Naive B cell (primary cell): ENCODE results near the gene CCL5. TPM values are rescaled to one million over a fixed set of nuclear protein-coding genes. Genes with fewer than 3 reads are reported as not detected.
"Not testable (repeated sequence)": the region's sequence is repeated elsewhere in the genome, so short reads cannot be mapped to it uniquely, and the experiment has no call there.

Experiments
- ATAC-seq, 2 donors: fragments of 150-1000 bp; cut with Tn5 transposase; 2 replicates each; pipeline ENCODE4 v1.10.0; 2021; ENCODE audit warnings: low read depth in 2 of 2, mild to moderate bottlenecking in 2 of 2, moderate library complexity in 2 of 2
- DNase-seq: peaks from one replicate; pipeline ENCODE4 v3.0.0; 2022
- H3K27ac Mint-ChIP-seq, 6 donors: one replicate each; pipeline ENCODE4 v1.8.0; 2020 to 2022; ENCODE audit warnings: mild to moderate bottlenecking in 6 of 6, mixed read lengths in 6 of 6, moderate library complexity in 5 of 6, inconsistent platforms in 2 of 6
- H3K27me3 Mint-ChIP-seq, 3 donors: one replicate each; pipeline ENCODE4 v1.8.0; 2021 to 2022; ENCODE audit warnings: mixed read lengths in 3 of 3, mild to moderate bottlenecking in 1 of 3
- H3K36me3 Mint-ChIP-seq, 2 donors: one replicate each; pipeline ENCODE4 v1.8.0; 2020 to 2022; ENCODE audit warnings: mixed read lengths in 2 of 2, inconsistent platforms in 1 of 2, mild to moderate bottlenecking in 1 of 2
- H3K4me1 Mint-ChIP-seq, 3 donors: one replicate each; pipeline ENCODE4 v1.8.0; 2020 to 2022; ENCODE audit warnings: mixed read lengths in 3 of 3, inconsistent platforms in 1 of 3, mild to moderate bottlenecking in 1 of 3, moderate library complexity in 1 of 3
- H3K4me3 Mint-ChIP-seq, 8 donors: one replicate each; pipeline ENCODE4 v1.8.0; 2020 to 2022; ENCODE audit warnings: mild to moderate bottlenecking in 8 of 8, mixed read lengths in 8 of 8, moderate library complexity in 8 of 8, inconsistent platforms in 2 of 8
- H3K9me3 Mint-ChIP-seq, 7 donors: one replicate each; pipeline ENCODE4 v1.8.0; 2020 to 2022; ENCODE audit warnings: mixed read lengths in 7 of 7, mild to moderate bottlenecking in 5 of 7, inconsistent platforms in 2 of 7, moderate library complexity in 1 of 7
- polyA plus RNA-seq, 6 donors: library from polyadenylated mRNA; unstranded; fragments of 300-500 nt; fragmentation: Illumina TruSeq; gene quantifications; one replicate each; pipeline ENCODE4 v1.2.3, GENCODE V29; 2021; ENCODE audit warnings: low read depth in 6 of 6

The CCL5 gene
- polyA plus RNA-seq, 6 donors from 2014 or later: 4.9 to 15.3 (median 12.7) TPM

DNA sequence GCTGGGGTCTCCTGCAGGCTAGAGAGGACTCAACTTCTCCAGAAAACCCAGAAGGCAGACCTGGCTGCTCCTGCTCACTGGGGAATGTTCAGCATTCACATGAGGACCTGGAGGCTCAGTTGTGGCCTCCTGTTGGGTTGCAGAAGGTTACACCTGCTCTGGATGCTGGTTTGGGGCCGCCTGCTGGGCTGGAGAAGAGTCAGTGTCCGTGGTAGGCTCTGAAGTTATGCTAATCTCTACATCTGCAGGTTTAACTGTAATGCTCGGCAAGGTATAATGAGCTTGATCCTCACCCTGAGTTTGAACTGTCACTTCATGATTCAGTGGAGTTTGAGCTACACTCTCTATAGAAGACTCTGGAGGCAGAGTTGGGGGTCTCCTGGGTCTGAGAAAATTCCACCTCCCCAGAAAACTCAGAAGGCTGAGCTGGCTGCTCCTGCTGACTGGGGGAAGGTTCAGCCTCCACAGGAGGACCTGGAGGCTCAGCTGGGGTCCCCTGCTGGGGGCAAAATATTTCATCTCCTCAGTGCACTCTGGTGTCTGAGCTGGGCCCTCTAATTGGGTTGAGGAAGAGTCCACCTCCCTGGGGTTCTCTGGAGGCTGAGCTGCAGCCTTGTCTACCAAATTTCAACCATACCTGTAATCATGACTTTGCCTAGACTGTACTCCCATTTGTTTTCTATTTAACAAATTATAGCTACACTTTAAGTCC is 26.9 kb upstream of the CCL5 start:
- Mint-ChIP-seq H3K9me3 (no peaks in the 10 kb centered on the region), H3K4me1 (no peaks in the 10 kb centered on the region), H3K27me3 (no peaks in the 10 kb centered on the region), H3K27ac (no peak overlapping the region), H3K36me3 (no peaks in the 10 kb centered on the region), H3K4me3 (no peak overlapping the region)
- no peak for ATAC-seq
- DNase-seq: no peak

DNA sequence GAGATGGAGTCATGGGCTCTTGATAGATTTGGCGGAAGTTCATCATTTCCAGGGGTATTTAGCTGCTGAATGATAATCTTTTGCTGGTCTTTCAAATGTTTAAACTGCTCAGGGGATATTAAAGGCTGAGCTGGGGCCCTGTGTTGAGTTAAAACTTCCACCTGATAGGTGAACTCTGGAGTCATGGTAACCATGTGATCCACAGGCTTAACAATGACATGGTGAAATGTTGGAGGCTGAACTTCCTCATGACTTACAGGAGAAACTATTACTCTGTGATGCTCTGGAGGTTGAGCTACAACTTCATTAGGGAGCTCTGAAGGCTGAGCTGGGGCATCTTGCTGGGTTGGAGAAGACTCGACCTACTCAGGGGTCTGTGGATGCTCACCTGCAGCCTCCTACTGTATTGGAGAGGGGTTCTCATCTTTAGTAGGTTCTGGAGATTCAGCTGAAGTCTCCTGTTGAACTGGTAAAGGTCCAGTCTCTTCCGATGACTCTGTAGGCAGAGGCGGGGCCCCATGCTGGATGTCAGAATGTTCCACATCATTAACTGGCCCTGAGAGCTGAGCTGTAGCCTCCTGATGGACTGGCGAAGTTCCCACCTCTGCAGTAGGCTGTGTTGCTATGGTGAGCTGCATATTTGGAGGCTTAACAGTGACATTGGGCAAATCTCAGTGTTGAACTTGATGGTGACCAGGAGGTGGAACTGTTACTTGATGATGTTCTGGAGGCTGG is 26.2 kb upstream of the CCL5 start:
- Mint-ChIP-seq H3K27me3 (no peaks in the 10 kb centered on the region), H3K4me1 (no peaks in the 10 kb centered on the region), H3K36me3 (no peaks in the 10 kb centered on the region), H3K4me3 (no peak overlapping the region), H3K9me3 (no peaks in the 10 kb centered on the region), H3K27ac (no peak overlapping the region)
- DNase-seq (no peak), ATAC-seq (no peak)

DNA sequence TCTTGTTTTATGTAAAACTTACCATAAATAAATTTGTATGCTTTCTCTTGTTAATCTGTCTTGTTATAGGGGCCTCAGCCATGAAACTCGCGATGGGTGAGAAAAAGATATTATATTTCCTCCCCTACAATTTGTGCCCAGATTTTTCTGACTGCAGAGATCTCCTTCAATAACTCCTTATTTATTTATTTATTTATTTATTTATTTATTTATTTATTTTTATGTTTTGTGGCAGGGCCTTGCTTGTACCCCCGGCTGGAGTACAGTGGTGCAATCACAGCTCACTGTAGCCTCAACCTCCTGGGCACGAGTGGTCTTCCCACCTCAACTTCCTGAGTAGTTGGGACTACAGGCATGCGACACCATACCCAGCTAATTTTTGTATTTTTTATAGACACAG is 23.3 kb upstream of the CCL5 start:
- no peak for DNase-seq
- H3K4me3 Mint-ChIP-seq: no peak overlapping the region
- no peaks in the 10 kb centered on the region for H3K4me1 Mint-ChIP-seq
- no peaks in the 10 kb centered on the region for H3K36me3 Mint-ChIP-seq
- H3K27ac Mint-ChIP-seq: no peak overlapping the region
- no peaks in the 10 kb centered on the region for H3K9me3 Mint-ChIP-seq
- H3K27me3 Mint-ChIP-seq: peaks cover 0 to 11% (median 0%) of the 10 kb centered on the region in 3 donors
- ATAC-seq: no peak

DNA sequence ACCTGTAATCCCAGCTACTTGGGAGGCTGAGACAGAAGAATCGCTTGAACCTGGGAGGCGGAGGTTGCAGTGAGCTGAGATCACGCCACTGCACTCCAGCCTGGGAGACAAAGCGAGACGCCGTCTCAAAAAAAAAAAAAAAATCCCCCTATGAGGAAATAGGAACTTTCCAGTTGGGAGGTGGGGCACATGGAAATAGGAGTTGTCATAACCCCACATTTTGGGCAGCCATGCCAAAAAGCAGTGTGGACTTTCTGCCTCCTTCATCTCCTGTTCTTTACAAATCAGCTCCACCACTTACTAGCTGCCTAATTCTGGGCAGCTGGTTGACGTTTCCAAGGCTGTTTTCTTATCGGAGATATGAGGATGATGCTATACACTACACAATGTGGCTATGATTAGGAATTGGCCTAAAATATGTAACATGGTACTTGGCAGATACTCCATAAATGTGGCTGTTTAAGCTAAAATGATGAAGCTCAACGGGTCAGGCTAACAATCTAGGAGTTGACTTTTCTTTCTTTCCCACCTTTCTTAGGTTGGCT is 21.5 kb upstream of the CCL5 start:
- Mint-ChIP-seq H3K27ac (no peak overlapping the region), H3K4me3 (no peak overlapping the region), H3K9me3 (no peaks in the 10 kb centered on the region), H3K36me3 (no peaks in the 10 kb centered on the region), H3K4me1 (no peaks in the 10 kb centered on the region), H3K27me3 (peaks cover 0 to 11% (median 5%) of the 10 kb centered on the region in 3 donors)
- ATAC-seq (no peak), DNase-seq (no peak)

DNA sequence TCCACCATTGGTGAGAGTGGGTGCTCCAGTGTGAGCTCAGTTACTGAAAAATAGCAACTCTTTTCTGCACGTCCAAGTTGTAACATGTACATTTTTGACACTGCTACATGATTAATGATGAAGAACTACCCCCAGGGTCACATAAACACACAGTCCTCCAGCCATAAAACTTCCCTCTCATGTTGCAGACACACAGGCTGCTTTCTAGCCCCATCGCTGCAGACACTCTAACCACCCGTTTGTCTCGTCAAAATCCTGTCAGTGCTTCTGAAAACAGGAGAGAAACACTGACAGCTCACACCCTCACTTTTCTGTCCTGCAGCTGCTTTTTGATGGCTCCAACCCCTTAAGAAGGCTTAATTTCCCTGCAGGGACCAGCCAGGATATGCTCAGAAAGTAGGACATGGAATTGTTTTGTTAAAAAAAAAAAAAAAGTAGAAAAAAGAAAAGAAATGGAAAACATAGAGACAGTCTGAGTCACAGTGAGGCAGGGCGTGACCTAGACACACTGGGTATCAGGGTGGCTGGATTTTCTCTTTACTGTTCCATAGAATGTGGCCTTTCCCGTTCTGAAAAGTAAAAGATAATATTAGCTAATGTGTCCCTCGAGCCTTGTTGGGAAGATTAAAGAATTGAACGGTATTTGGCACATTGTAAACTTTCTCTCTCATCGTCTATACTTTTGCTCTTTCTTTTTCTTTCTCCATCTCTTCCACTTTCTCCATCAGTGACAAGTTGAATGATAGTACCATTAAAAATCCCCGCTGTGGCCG is 20.7 kb upstream of the CCL5 start:
- Mint-ChIP-seq H3K27me3 (peaks cover 4 to 15% (median 8%) of the 10 kb centered on the region in 3 donors), H3K27ac (no peak overlapping the region), H3K9me3 (no peaks in the 10 kb centered on the region), H3K4me3 (no peak overlapping the region), H3K4me1 (no peaks in the 10 kb centered on the region), H3K36me3 (no peaks in the 10 kb centered on the region)
- DNase-seq (no peak), ATAC-seq (no peak)

DNA sequence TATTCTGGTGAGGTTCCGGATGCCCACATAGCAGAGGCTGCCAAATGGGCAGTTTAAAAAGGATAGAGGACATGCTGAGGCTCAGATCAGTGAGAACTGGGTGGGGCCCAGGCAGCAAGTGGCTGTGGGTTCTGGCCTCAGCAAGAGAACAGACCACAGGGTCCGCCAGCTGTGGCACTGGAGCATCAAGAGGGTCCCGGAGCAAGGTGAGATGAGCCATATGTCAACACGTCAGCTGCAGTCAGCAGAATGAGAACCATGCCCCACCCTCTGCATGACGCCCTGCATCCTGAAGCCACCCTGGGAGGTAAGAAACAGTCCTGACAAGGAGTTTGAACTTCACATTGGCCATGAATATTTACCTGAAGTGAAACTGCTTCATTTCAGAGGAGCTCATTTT is 20.1 kb upstream of the CCL5 start:
- no peak for ATAC-seq
- DNase-seq: no peak
- no peak overlapping the region for H3K27ac Mint-ChIP-seq
- H3K9me3 Mint-ChIP-seq: no peaks in the 10 kb centered on the region
- H3K4me3 Mint-ChIP-seq: no peak overlapping the region
- H3K27me3 Mint-ChIP-seq: peaks cover 5 to 19% (median 14%) of the 10 kb centered on the region in 3 donors
- no peaks in the 10 kb centered on the region for H3K36me3 Mint-ChIP-seq
- no peaks in the 10 kb centered on the region for H3K4me1 Mint-ChIP-seq

DNA sequence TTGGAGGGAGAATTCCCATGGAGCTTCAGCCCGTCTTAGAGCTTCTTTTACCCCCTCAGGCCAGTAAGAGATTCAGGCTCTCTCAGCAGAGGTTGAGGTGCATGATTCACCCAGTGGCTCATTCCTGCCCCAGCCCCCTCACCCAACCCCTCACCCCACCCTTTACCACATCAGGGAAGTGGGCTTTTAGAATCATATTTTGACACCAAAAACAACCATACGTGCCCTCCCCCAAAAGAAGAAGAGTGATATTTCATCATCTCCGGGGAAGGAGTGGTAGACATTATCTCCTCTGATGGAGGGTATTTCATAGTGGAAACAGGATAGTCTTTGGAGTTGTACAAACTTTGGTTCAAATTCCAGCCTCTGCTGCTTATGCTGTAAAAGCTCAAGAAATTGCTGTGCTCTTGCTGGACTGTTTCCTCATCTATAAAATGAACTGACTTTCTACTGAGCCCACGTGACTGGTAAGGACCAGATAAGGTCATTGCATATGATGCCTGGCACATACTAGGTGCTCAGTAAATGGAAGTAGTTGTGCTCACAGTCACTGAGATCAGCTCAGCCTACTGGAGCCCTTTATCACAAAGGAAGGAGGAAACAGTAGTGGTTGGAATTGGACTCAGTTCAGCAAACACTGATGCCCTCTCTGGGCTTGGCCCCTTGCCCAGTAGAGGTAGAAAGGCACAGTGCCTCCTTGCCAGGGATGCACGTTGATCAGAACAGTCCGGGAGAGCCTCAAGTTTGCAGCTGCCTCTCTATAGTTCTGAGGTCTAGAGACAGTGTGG is 18.3 kb upstream of the CCL5 start:
- DNase-seq: no peak
- Mint-ChIP-seq H3K9me3 (no peaks in the 10 kb centered on the region), H3K4me1 (no peaks in the 10 kb centered on the region), H3K27ac (no peak overlapping the region), H3K36me3 (no peaks in the 10 kb centered on the region), H3K27me3 (peaks cover 5 to 19% (median 17%) of the 10 kb centered on the region in 3 donors), H3K4me3 (no peak overlapping the region)
- no peak for ATAC-seq

DNA sequence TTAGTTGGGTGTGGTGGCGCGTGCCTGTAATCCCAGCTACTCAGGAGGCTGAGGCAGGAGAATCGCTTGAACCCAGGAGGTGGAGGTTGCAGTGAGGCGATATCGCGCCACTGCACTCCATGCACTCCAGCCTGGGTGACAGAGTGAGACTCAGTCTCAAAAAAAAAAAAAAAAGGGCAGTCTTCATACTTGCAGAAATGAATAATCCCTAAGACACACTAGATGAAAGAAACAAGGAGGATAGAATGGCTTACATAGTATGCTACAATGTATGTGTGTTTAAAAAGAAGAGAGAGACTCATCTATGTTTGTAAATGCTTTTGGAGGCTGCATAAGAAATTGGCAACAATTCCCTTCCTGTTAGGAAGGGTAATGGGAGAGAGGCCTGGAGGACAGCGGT is 17.6 kb upstream of the CCL5 start:
- H3K4me1 Mint-ChIP-seq, ATAC-seq, DNase-seq, H3K4me3 Mint-ChIP-seq, H3K27ac Mint-ChIP-seq, H3K9me3 Mint-ChIP-seq, H3K36me3 Mint-ChIP-seq: not testable (repeated sequence)
- peaks cover 5 to 19% (median 17%) of the 10 kb centered on the region in 3 donors for H3K27me3 Mint-ChIP-seq

DNA sequence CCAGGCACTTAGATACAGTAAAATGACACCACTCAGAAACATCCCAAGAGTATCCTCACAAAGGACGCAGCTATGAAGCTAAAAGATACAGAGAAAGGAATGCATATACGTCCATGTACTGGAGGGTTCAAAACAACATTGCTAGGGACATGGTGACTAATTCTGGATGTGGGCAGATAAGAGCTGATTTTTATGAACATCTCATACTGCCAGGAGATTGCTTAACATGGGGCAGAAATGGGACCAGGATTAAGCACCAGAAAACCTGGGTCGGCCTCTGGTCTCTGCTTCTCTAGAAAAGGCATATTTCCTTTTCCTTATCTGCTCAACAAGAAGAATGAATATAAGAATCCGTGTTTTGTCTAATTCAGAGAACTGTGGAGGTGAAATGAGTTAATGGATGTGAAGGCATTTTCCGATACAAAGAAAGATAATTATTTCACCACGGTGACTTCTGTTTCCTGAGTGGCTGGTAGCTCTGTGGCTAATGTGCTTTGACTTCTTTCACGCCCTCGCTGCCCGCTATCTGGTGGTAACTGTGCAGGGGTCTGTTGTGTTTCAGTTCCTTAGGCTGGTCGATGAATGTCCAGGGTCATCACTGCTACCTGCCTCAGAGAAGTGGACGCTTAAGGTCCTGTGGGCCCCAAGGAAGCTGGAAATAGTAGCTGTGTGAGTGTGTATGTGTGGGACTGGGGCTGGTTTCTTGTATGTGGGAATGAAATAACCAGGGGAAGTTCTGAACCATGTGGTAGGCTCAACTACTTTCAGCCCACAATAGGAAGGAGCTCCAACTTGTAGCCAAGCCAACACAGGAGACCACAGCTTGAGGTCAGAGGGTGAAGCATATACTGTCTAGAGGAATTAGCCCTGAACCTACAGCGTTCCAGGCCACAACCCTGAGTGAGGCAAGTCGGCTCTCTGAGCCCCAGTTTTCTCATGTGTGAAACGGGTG is 15.8 kb upstream of the CCL5 start:
- ATAC-seq (no peak), DNase-seq (no peak)
- H3K27ac Mint-ChIP-seq: peak overlapping the region in 1 of 6 donors; percentile 94
- H3K4me3 Mint-ChIP-seq: peak overlapping the region in 1 of 8 donors; percentile 40
- H3K9me3 Mint-ChIP-seq: no peaks in the 10 kb centered on the region
- H3K27me3 Mint-ChIP-seq: peaks cover 5 to 19% (median 17%) of the 10 kb centered on the region in 3 donors
- H3K36me3 Mint-ChIP-seq: no peaks in the 10 kb centered on the region
- no peaks in the 10 kb centered on the region for H3K4me1 Mint-ChIP-seq

DNA sequence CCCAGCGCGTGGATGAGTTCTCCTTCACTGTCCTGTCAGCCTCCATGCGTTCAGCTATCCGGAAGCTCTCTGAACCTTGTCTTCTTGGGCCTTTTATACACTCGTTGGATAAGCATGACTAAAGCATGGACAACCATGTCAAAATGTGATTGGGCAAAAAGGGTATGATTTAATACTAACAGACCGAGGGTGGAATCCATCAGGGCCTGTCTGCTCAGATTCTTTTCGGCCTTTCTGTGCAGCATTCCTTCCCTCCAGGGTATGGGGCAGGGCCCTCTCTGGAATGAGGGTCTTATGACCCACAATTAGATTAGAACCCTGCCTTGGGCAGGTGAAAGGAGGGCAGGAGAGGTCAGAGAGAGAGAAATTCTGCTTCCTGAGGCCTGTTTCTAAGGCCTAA is 14.0 kb upstream of the CCL5 start:
- Mint-ChIP-seq H3K9me3 (no peaks in the 10 kb centered on the region), H3K4me3 (no peak overlapping the region), H3K27me3 (peaks cover 5 to 17% (median 9%) of the 10 kb centered on the region in 3 donors), H3K27ac (no peak overlapping the region), H3K36me3 (no peaks in the 10 kb centered on the region), H3K4me1 (peaks cover 0 to 4% (median 0%) of the 10 kb centered on the region in 3 donors)
- DNase-seq (no peak), ATAC-seq (no peak)

DNA sequence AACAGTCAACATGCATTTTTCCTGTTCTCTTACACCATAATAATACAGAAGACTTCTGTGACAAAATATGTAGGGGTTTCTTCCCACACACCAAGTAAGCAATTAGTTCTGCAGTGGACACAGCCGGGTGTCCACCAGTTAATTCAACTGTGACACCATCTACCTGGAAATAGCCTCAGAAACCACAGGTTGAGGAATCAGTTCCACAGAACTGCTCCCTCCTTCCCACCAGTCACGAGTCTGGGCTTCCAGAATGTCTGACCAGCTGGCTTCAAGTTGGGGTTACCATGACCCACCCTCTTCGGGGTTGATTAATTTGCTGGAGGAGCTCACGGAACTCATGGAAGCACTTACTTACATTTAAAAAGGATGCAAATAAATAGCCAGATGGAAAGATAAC is 13.6 kb upstream of the CCL5 start:
- Mint-ChIP-seq H3K4me3 (no peak overlapping the region), H3K27ac (no peak overlapping the region), H3K9me3 (no peaks in the 10 kb centered on the region), H3K36me3 (no peaks in the 10 kb centered on the region), H3K4me1 (peaks cover 0 to 4% (median 0%) of the 10 kb centered on the region in 3 donors), H3K27me3 (peaks cover 5 to 17% (median 8%) of the 10 kb centered on the region in 3 donors)
- no peak for ATAC-seq
- DNase-seq: no peak
